ENCODE data around the gene PRCC.

DNA sequence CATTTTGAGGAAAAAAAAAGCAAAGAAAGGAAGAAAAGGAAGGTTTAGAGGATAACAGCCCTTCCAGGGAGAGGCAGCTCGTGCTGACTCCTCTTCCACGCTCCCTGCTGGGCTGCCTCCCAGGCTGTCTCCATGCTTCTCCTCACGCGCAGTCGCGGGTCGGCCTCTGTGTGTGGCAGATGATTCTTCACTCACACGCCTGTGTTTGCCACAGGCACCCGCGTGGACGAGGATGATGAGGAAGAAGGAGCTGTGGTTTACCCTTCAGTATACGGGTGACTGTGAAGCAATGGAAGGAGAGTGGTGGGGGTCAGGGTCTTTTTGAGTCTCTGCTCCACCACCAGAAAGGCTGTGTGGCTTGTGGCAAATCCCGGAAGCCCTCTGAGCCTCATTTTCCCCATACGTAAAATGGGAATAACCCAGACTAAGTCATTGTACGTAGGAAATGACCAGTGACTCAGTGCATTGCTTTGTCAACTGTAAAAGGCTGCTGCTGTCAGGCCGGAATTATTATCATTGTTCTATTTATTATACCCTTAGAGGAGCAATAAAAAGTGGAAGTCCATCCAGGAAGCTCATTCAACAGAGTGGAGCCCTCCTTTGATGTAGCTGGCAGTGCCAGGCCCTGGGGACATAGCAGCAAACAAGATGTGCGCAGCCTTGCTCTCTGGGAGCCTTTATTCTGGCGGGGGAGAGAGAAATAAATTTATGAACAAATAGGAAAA is 61.2 kb downstream of the PRCC start:
- TF ChIP-seq, protein P1, sequence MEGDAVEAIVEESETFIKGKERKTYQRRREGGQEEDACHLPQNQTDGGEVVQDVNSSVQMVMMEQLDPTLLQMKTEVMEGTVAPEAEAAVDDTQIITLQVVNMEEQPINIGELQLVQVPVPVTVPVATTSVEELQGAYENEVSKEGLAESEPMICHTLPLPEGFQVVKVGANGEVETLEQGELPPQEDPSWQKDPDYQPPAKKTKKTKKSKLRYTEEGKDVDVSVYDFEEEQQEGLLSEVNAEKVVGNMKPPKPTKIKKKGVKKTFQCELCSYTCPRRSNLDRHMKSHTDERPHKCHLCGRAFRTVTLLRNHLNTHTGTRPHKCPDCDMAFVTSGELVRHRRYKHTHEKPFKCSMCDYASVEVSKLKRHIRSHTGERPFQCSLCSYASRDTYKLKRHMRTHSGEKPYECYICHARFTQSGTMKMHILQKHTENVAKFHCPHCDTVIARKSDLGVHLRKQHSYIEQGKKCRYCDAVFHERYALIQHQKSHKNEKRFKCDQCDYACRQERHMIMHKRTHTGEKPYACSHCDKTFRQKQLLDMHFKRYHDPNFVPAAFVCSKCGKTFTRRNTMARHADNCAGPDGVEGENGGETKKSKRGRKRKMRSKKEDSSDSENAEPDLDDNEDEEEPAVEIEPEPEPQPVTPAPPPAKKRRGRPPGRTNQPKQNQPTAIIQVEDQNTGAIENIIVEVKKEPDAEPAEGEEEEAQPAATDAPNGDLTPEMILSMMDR (IDR thresholded peaks at IDR 0.05): no peak
- no peak for TF ChIP-seq EP300 (IDR thresholded peaks at IDR 0.05)
